ENCODE data around the gene GATB.

GRCh38 chr4:151664289-151664688 is 96.5 kb downstream of the GATB start:
- no peak for TF ChIP-seq EZH2 (IDR thresholded peaks at IDR 0.05)
- no peak for TF ChIP-seq POLR2AphosphoS5 (IDR thresholded peaks at IDR 0.05; ENCODE audit: borderline replicate concordance, low read depth, low read length)
- no peak for TF ChIP-seq FOXP2 (optimal IDR thresholded peaks at IDR 0.05; ENCODE audit: control extremely low read depth, extremely low read length, insufficient read depth)
